Lower leg skin (tissue), 4 donors: ENCODE data around the gene HPSE. TPM values are rescaled to one million over a fixed set of nuclear protein-coding genes. Genes with fewer than 3 reads are reported as not detected.
A peak's percentile ranks its signal among the peaks of the same experiment; 100 is the strongest.

Experiments
- DNase-seq, 2 donors: peaks; one replicate each; pipeline ENCODE4 v3.0.0-alpha.2; 2019; ENCODE audit warnings: low spot score in 2 of 2
- H3K4me3 ChIP-seq: fragments of 200-600 bp; sonication (generic); 2 replicates; pipeline ENCODE4 v1.5.1; 2017; ENCODE audit warnings: mild to moderate bottlenecking, low read depth; ENCODE audit not compliant: poor library complexity, severe bottlenecking
- POLR2A ChIP-seq, 2 donors: fragments of 450-650 bp; IDR thresholded peaks; one replicate each; pipeline ENCODE4 v1.6.1; 2016 to 2017; ENCODE audit warnings: antibody characterized with exemption in 2 of 2, mild to moderate bottlenecking in 1 of 2, moderate library complexity in 1 of 2
- WGBS, 2 donors: methylation state at CpG; one replicate each; pipeline ENCODE4 v1.1.5; 2018; 5-methylcytosine and 5-hydroxymethylcytosine counted together
- intact Hi-C: fragments of 100-400 bp; cut with DNase I; formaldehyde crosslinking; loops from one replicate; pipeline ENCODE4 v1.15.0; 2023; ENCODE audit warnings: low total_unique reads
- total RNA-seq, 4 donors: library from RNA; depleted of rRNA; stranded (reverse); fragments of >200 nt; gene quantifications; one replicate each; pipeline ENCODE4 v1.1.0, GENCODE V29; 2016
- TF ChIP-seq, protein P1 (sequence below), 3 donors: fragments of 450-650 bp; IDR thresholded peaks; one replicate each; pipeline ENCODE4 v1.5.1; 2016; ENCODE audit warnings: antibody characterized with exemption in 3 of 3, mild to moderate bottlenecking in 3 of 3, moderate library complexity in 2 of 3

Gene HPSE
- total RNA-seq, 4 donors from 2014 or later, result 7.6 to 12.5 (median 9.1) TPM

DNA sequence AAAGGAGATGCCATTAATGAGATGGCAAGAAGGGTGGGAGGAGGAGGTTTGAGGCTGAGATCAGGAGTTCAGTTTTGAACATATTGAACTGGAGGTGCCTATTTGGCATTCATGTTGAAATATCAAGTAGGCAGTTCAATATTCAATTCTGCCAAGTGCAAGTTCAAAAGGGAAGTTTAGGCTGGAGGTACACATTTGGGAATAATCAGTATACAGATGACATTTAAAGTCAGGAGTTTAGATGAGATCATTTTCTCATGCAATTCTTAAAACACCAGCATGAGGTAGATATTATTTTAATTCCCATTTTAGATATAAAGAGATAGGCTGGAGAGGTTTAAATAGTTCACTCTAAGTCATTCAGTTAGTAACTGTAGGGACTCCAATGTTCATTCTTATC is 76.2 kb downstream of the HPSE start:
- no peak for TF ChIP-seq POLR2A (IDR thresholded peaks at IDR 0.05)
- TF ChIP-seq, protein P1, sequence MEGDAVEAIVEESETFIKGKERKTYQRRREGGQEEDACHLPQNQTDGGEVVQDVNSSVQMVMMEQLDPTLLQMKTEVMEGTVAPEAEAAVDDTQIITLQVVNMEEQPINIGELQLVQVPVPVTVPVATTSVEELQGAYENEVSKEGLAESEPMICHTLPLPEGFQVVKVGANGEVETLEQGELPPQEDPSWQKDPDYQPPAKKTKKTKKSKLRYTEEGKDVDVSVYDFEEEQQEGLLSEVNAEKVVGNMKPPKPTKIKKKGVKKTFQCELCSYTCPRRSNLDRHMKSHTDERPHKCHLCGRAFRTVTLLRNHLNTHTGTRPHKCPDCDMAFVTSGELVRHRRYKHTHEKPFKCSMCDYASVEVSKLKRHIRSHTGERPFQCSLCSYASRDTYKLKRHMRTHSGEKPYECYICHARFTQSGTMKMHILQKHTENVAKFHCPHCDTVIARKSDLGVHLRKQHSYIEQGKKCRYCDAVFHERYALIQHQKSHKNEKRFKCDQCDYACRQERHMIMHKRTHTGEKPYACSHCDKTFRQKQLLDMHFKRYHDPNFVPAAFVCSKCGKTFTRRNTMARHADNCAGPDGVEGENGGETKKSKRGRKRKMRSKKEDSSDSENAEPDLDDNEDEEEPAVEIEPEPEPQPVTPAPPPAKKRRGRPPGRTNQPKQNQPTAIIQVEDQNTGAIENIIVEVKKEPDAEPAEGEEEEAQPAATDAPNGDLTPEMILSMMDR (IDR thresholded peaks at IDR 0.05), result no peak
- no peak overlapping the region for H3K4me3 ChIP-seq
- DNase-seq, result no peak
- intact Hi-C loops, result no loop called here

DNA sequence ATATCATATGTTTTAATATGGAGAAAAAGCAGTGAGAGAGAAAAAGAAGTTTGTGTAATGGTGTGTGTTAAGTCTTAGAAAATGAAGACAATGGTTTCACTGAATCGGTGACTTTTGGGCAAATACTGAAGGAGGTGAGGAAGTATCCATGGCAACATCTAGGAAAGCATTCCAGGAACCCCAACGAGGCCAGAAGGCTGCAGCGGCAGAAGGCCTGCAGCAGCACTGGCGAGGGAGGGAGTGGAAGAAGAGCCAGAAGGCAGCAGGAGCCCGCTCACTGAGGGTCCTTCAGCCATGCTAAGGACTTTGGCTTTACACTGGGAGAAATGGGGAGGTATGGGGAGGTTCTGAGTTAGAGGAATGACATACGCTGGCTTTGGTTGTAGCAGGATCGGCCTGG is 76.8 kb downstream of the HPSE start:
- no peak for DNase-seq
- intact Hi-C loops, result no loop called here
- WGBS, 2 donors, result 87 to 92% methylated on average over 7 of the region's 7 CpGs
- TF ChIP-seq, protein P1 (IDR thresholded peaks at IDR 0.05), result no peak
- TF ChIP-seq POLR2A (IDR thresholded peaks at IDR 0.05), result no peak
- no peak overlapping the region for H3K4me3 ChIP-seq

DNA sequence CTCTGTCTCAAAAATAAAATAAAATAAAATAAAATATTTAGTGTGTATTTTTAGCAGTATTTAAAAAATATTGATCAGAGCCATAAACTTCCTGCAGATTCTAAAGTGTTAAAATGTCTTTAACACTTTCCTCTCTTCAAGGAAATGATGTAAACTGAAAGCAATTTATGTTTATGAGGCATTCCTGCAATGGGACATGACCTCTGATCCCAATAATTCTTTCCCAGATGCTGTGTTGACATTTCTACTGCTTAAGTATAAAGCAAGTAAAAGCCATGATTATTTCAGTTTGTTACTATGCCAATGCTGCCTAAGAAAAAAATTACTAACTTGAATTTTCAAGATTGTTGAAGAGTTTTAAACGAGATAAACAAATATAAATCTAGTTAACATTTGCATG is 79.1 kb downstream of the HPSE start:
- no peak overlapping the region for H3K4me3 ChIP-seq
- intact Hi-C loops, result no loop called here
- DNase-seq, result no peak
- TF ChIP-seq, protein P1 (IDR thresholded peaks at IDR 0.05), result no peak
- no peak for TF ChIP-seq POLR2A (IDR thresholded peaks at IDR 0.05)
- WGBS, 2 donors, result 57 to 66% methylated on average over 1 of the region's 1 CpG

DNA sequence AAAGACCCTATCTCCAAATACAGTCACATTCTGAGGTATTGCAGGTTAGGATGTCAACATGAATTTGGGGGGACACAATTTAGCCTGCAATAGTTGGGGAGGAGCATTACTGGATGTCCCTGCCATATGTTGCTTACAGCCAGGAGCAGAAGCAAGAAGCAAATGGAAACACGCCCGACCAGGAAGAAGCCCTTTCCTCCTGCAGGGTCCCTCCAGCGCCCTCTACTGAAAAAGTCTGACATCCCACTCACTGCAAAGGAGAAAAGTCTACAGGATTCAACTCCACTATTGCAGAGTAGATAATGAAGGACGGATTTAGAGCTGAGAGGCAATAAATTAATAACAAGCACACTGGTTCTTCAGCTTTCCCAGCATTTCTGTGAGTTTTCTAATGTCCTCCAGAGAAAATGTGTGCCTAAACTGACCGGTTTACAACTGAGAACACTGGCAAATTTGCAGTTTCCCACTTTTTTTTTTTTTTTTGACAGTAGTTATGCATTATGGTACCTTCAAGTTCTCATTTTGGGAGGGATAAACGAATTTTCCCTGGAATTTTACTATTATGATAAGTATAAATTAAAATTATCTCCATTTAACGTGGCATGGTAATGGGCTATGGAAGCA is 81.8 kb downstream of the HPSE start:
- intact Hi-C loops, result no loop called here
- TF ChIP-seq, protein P1 (IDR thresholded peaks at IDR 0.05), result no peak
- no peak for TF ChIP-seq POLR2A (IDR thresholded peaks at IDR 0.05)
- no peak overlapping the region for H3K4me3 ChIP-seq
- 42 to 47% methylated on average over 7 of the region's 7 CpGs for WGBS, 2 donors
- peak in 1 of 2 donors; percentile 55 for DNase-seq

DNA sequence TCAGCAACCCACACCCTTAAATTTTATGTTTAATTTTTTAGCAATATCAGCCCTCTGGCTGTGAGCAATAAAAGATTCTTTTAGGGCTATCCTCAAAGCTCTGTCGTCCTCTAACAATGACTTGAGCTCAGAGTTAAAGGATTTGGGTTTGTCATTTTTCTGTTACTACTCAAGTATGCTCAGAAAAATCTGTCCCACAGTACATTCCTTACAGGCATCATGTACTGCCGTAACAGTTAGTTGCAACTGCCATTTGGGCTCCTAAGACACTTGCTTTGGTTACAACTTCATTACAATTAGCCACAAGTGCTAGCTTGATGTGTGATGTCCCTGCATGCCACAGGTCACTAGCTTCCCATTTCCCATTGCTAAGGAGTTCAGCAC is 83.2 kb downstream of the HPSE start:
- TF ChIP-seq, protein P1 (IDR thresholded peaks at IDR 0.05), result no peak
- TF ChIP-seq POLR2A (IDR thresholded peaks at IDR 0.05), result no peak
- DNase-seq, result no peak
- intact Hi-C loops, result no loop called here
- H3K4me3 ChIP-seq, result no peak overlapping the region
- 64 to 77% methylated on average over 2 of the region's 2 CpGs for WGBS, 2 donors
